HUES64 (cell line): ENCODE data around the gene C10orf90.

Source experiments
- H3K27ac ChIP-seq: 2 replicates; pipeline ENCODE4 v1.7.0; 2013; ENCODE audit warnings: low read depth, low read length, inconsistent platforms
- H3K27me3 ChIP-seq: 2 replicates; pipeline ENCODE4 v1.6.1; 2013; ENCODE audit warnings: mild to moderate bottlenecking, low read length; ENCODE audit not compliant: insufficient read depth
- H3K36me3 ChIP-seq: 2 replicates; pipeline ENCODE4 v1.6.1; 2013; ENCODE audit warnings: mild to moderate bottlenecking, low read length; ENCODE audit not compliant: insufficient read depth
- H3K4me1 ChIP-seq: 2 replicates; pipeline ENCODE4 v1.6.1; 2013; ENCODE audit warnings: mild to moderate bottlenecking, low read length, moderate library complexity; ENCODE audit not compliant: insufficient read depth
- H3K4me3 ChIP-seq: 2 replicates; pipeline ENCODE4 v1.5.1; 2013; ENCODE audit warnings: mild to moderate bottlenecking, low read length, moderate library complexity
- H3K9ac ChIP-seq: 2 replicates; pipeline ENCODE4 v1.6.1; 2013; ENCODE audit warnings: mild to moderate bottlenecking, low read depth, low read length
- H3K9me3 ChIP-seq: 2 replicates; pipeline ENCODE4 v1.6.1; 2013; ENCODE audit warnings: low read depth, low read length; ENCODE audit not compliant: insufficient read depth
- WGBS: fragments of 150-250, 120-280 bp; methylation state at CpG from one replicate; pipeline ENCODE4 v1.1.7; 2013; ENCODE audit warnings: missing lambda C conversion rate; 5-methylcytosine and 5-hydroxymethylcytosine counted together

Gene C10orf90

DNA sequence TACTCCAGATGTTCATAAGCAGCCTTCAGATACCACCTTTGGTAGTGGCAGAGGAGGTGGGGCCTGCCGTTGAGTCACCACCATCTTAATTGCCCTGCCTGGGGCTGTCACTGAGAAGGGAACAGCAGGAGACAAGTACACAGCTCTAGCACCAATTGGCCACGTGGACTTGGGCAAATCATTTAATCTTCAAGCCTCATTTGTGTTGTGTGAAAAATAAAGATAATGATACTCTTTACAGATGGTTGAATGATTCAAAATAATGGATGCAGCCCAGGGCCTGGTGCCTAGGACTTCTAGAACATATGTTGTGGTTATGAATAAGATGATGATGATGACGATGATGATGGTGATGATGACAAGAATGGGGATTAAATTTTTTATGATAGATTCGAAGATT is 170.3 kb downstream of the C10orf90 start:
- no peaks in the 10 kb centered on the region for H3K9me3 ChIP-seq
- no peak overlapping the region for H3K27ac ChIP-seq
- WGBS, result 79% methylated on average over 4 of the region's 4 CpGs
- H3K36me3 ChIP-seq, result no peaks in the 10 kb centered on the region
- H3K27me3 ChIP-seq, result no peaks in the 10 kb centered on the region
- no peak overlapping the region for H3K9ac ChIP-seq
- H3K4me1 ChIP-seq, result no peaks in the 10 kb centered on the region
- H3K4me3 ChIP-seq, result no peak overlapping the region

GRCh38 chr10:126499744-126500143 is 170.7 kb downstream of the C10orf90 start:
- Histone ChIP-seq H3K9me3 (no peaks in the 10 kb centered on the region), H3K9ac (no peak overlapping the region), H3K27ac (no peak overlapping the region), H3K4me3 (no peak overlapping the region), H3K4me1 (no peaks in the 10 kb centered on the region), H3K36me3 (no peaks in the 10 kb centered on the region), H3K27me3 (no peaks in the 10 kb centered on the region)
- 98% methylated on average over 6 of the region's 6 CpGs for WGBS

- H3K36me3 ChIP-seq, result no peaks in the 10 kb centered on the region
- H3K4me1 ChIP-seq, result no peaks in the 10 kb centered on the region
- 92% methylated on average over 1 of the region's 2 CpGs for WGBS
- H3K9ac ChIP-seq, result no peak overlapping the region
- H3K27ac ChIP-seq, result no peak overlapping the region
- H3K27me3 ChIP-seq, result no peaks in the 10 kb centered on the region
- H3K9me3 ChIP-seq, result no peaks in the 10 kb centered on the region
- no peak overlapping the region for H3K4me3 ChIP-seq
Measured at GRCh38 chr10:126497672-126498071, 172.8 kb downstream of the C10orf90 start.

- Histone ChIP-seq H3K27ac (no peak overlapping the region), H3K36me3 (no peaks in the 10 kb centered on the region), H3K9me3 (no peaks in the 10 kb centered on the region), H3K4me3 (no peak overlapping the region), H3K27me3 (no peaks in the 10 kb centered on the region), H3K9ac (no peak overlapping the region), H3K4me1 (no peaks in the 10 kb centered on the region)
- WGBS, result 93% methylated on average over 16 of the region's 16 CpGs
Measured at GRCh38 chr10:126496771-126497545, 173.5 kb downstream of the C10orf90 start.

GRCh38 chr10:126491476-126491875 is 179.0 kb downstream of the C10orf90 start:
- no peaks in the 10 kb centered on the region for H3K4me1 ChIP-seq
- WGBS, result 95% methylated on average over 6 of the region's 7 CpGs
- H3K36me3 ChIP-seq, result no peaks in the 10 kb centered on the region
- H3K9ac ChIP-seq, result no peak overlapping the region
- no peaks in the 10 kb centered on the region; the same call in 1 of the 2 replicates for H3K9me3 ChIP-seq
- H3K27ac ChIP-seq, result no peak overlapping the region
- H3K27me3 ChIP-seq, result no peaks in the 10 kb centered on the region
- no peak overlapping the region for H3K4me3 ChIP-seq

- H3K9me3 ChIP-seq, result no peaks in the 10 kb centered on the region
- WGBS, result 87% methylated on average over 1 of the region's 1 CpG
- H3K36me3 ChIP-seq, result no peaks in the 10 kb centered on the region
Measured at GRCh38 chr10:126481181-126481580, 189.3 kb downstream of the C10orf90 start.

DNA sequence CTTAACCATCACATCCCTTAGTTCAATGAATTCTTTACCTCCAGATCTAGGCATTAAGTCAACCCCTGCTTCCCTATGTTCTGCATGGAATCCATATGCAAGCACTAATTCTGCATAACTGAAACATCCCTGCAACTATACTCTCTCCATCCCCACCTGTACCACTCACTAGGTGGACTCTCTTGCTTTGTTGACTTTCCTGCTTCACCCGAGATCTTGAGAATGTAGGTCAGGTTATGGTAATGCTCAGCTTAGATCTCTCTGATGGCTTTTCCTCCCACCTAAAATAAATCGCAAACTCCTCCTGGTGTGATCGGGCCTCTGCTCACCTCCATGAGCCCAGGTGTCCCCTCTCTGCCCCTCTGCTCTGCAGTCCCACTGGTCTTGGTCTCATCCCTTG is 189.8 kb downstream of the C10orf90 start:
- Histone ChIP-seq H3K4me1 (no peaks in the 10 kb centered on the region), H3K9me3 (no peaks in the 10 kb centered on the region), H3K27ac (no peak overlapping the region), H3K9ac (no peak overlapping the region), H3K27me3 (no peaks in the 10 kb centered on the region), H3K4me3 (no peak overlapping the region), H3K36me3 (no peaks in the 10 kb centered on the region)
- 88% methylated on average over 3 of the region's 3 CpGs for WGBS

More at GRCh38 chr10:126481181-126481580, 189.3 kb downstream of the C10orf90 start:
- no peak overlapping the region for H3K4me3 ChIP-seq
- H3K4me1 ChIP-seq, result no peaks in the 10 kb centered on the region
- no peak overlapping the region for H3K9ac ChIP-seq
- no peaks in the 10 kb centered on the region for H3K27me3 ChIP-seq
- no peak overlapping the region for H3K27ac ChIP-seq

DNA sequence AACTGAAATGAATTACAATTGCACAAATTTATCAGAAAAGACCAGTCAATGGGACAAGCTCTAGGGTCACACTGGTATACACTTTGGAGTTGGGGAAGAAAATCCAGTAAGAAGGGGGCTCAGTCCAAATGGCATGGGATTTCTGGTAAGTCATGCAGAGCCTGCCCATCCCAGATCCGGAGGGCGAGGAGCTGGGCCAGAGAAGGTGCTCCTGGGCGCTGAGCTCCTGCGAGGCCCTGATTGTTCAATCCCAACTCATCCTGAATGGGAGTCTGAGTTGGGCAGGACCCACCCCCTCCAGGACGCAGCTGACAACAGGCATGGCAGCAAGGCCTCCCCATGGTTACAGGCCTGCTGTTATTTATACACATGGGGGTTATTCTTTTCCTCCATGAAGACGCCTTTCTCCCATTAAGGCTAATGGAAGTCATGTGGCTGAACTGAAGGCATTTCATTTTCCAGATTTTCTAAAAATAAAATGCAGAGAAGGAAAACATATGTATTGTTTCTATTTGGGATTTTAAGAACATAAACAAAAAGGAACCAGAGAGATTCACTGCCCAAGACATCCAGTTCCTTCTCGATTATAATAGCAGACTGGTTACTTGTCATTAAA is 191.1 kb downstream of the C10orf90 start:
- Histone ChIP-seq H3K4me1 (no peaks in the 10 kb centered on the region), H3K27ac (no peak overlapping the region), H3K4me3 (no peak overlapping the region), H3K9ac (no peak overlapping the region), H3K9me3 (no peaks in the 10 kb centered on the region), H3K27me3 (no peaks in the 10 kb centered on the region), H3K36me3 (no peaks in the 10 kb centered on the region)
- 92% methylated on average over 7 of the region's 7 CpGs for WGBS

DNA sequence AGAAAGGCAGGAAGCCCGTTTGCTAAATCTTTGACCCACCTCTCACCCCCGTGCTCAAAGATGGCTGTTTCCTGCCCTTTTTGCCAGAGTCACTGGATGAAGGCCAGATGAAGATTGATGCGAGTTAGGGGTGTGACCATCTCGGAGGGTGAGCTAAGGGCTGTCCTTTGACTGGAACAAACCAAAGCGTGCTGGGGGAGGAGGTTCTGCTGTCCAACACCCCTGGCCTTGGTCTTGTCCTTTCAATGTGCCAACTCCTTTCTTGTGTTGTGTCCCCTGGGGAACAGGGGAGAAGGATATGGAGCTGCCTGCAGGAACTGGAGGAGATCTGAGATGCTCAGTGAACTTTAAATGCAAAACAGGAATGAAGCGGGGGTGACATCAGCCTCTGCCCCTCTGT is 191.9 kb downstream of the C10orf90 start:
- no peaks in the 10 kb centered on the region for H3K27me3 ChIP-seq
- 87% methylated on average over 6 of the region's 6 CpGs for WGBS
- H3K27ac ChIP-seq, result no peak overlapping the region
- H3K4me1 ChIP-seq, result no peaks in the 10 kb centered on the region
- H3K36me3 ChIP-seq, result no peaks in the 10 kb centered on the region
- H3K9me3 ChIP-seq, result no peaks in the 10 kb centered on the region
- no peak overlapping the region for H3K4me3 ChIP-seq
- no peak overlapping the region for H3K9ac ChIP-seq

DNA sequence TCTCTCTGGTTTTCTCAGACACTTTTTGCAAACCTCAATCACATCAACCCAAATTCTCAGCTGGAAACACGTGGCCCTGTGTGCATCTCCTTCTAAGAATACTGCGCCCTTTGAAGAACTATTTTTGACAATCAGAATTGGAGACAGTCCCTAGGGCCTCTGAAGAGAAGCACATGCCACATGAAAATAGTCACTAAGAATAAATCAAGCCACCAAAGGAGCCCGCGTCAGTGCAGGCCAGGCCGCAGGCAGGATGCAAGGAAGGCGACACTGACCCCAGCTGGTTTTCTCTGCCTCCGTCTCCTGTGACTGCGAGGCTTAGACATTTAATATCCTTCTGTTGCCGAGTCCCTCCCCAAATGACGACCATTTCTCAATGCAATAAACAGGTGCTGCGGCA is 194.2 kb downstream of the C10orf90 start:
- no peaks in the 10 kb centered on the region for H3K27me3 ChIP-seq
- no peaks in the 10 kb centered on the region for H3K9me3 ChIP-seq
- no peak overlapping the region for H3K9ac ChIP-seq
- WGBS, result 85% methylated on average over 11 of the region's 11 CpGs
- no peak overlapping the region for H3K27ac ChIP-seq
- H3K4me3 ChIP-seq, result no peak overlapping the region
- H3K4me1 ChIP-seq, result no peaks in the 10 kb centered on the region
- H3K36me3 ChIP-seq, result no peaks in the 10 kb centered on the region

DNA sequence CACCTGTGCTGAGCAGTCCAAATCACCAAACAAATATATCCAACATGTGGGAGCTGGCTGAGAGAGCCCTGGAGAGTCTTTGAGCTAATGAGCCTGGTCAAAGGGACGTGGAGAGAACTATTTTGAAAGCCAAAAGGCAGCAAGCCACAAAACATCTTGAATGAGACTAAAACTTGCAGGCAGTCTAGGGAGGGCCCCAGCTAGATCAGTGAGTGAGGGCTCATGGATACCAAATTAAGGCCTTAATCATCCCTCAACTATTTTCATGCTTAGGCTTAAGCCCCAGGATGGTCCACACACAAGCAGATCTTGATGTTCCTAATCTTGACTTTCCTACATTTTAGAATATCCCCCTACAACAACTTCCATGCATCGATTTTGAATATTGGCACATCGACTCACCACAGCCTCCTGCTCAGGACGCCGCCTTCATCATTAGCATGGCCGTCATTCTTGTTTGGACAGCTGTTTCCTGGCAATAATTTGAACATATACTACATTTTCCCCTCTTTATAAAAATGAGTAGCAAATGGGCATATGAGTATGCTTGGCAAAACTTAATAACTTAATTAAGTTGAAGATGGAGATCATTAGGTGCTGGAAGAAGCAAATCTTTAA is 195.3 kb downstream of the C10orf90 start:
- Histone ChIP-seq H3K4me3 (no peak overlapping the region), H3K27ac (no peak overlapping the region), H3K9ac (no peak overlapping the region), H3K27me3 (no peaks in the 10 kb centered on the region), H3K4me1 (no peaks in the 10 kb centered on the region), H3K9me3 (no peaks in the 10 kb centered on the region), H3K36me3 (no peaks in the 10 kb centered on the region)
- WGBS, result 94% methylated on average over 6 of the region's 6 CpGs
